CD4-positive, alpha-beta T cell treated with Interleukin-6 at 100 ng/mL for 8 hours (primary cell): ENCODE data around the gene LAP3.
"Not testable (repeated sequence)": the region's sequence is repeated elsewhere in the genome, so short reads cannot be mapped to it uniquely, and the experiment has no call there.

ENCODE experiments used
- DNase-seq: peaks from one replicate; pipeline ENCODE4 v3.0.0-alpha.2; 2020; ENCODE audit warnings: mixed read lengths, low spot score

The LAP3 gene

GRCh38 chr4:17562157-17562556 lies 14.8 kb upstream of the LAP3 start:
- no peak for DNase-seq

GRCh38 chr4:17565846-17566245 lies 11.2 kb upstream of the LAP3 start:
- no peak for DNase-seq

GRCh38 chr4:17567271-17567670 lies 9.7 kb upstream of the LAP3 start:
- DNase-seq: no peak

- DNase-seq: no peak
Observed at GRCh38 chr4:17574206-17574605, 2.8 kb upstream of the LAP3 start.

GRCh38 chr4:17575177-17575576 lies 1.8 kb upstream of the LAP3 start:
- not testable (repeated sequence) for DNase-seq

GRCh38 chr4:17577665-17578481 lies 875 bp downstream of the LAP3 start:
- peak; percentile 13 for DNase-seq

GRCh38 chr4:17578482-17578891 lies 1.5 kb downstream of the LAP3 start:
- DNase-seq: no peak

GRCh38 chr4:17580969-17581368 lies 4.0 kb downstream of the LAP3 start:
- no peak for DNase-seq

- DNase-seq: no peak
Observed at GRCh38 chr4:17583276-17583675, 6.3 kb downstream of the LAP3 start.

GRCh38 chr4:17583941-17584340 lies 6.9 kb downstream of the LAP3 start:
- no peak for DNase-seq

GRCh38 chr4:17584521-17585213 lies 7.7 kb downstream of the LAP3 start:
- no peak for DNase-seq

- no peak for DNase-seq
Observed at GRCh38 chr4:17587094-17587822, 10.3 kb downstream of the LAP3 start.

GRCh38 chr4:17589355-17589754 lies 12.4 kb downstream of the LAP3 start:
- no peak for DNase-seq

- DNase-seq: no peak
Observed at GRCh38 chr4:17595471-17596005, 18.5 kb downstream of the LAP3 start.

GRCh38 chr4:17597517-17597916 lies 20.5 kb downstream of the LAP3 start:
- no peak for DNase-seq

GRCh38 chr4:17599826-17600225 lies 22.8 kb downstream of the LAP3 start:
- DNase-seq: no peak

- no peak for DNase-seq
Observed at GRCh38 chr4:17605236-17605635, 28.2 kb downstream of the LAP3 start.

GRCh38 chr4:17613761-17614415 lies 36.9 kb downstream of the LAP3 start:
- peak; percentile 4 for DNase-seq

- peak; percentile 95 for DNase-seq
Observed at GRCh38 chr4:17614416-17615299, 37.7 kb downstream of the LAP3 start, which contains the start of gene MED28. TSS of gene MED28 (plus strand) at chr4:17614641. CDS start at chr4:17614655, 14 bp downstream.

- DNase-seq: no peak
Observed at GRCh38 chr4:17616283-17616682, 39.3 kb downstream of the LAP3 start.

- no peak for DNase-seq
Observed at GRCh38 chr4:17618926-17619325, 41.9 kb downstream of the LAP3 start.
